ENCODE data around the gene SMCO1.

Gene SMCO1

GRCh38 chr3:196501316-196502044 lies 13.7 kb downstream of the SMCO1 start:
- Histone ChIP-seq H3K4me2 (ENCODE audit: low read length, poor library complexity, severe bottlenecking) (peak overlapping the region; percentile 83), H2AFZ (ENCODE audit: low read depth, low read length) (no peak overlapping the region), H3K79me1 (replicated peaks; ENCODE audit: low read length, poor library complexity, severe bottlenecking) (no peaks in the 10 kb centered on the region), H3K14ac (ENCODE audit: low read length in 2 of 2) (no peak overlapping the region), H3K4ac (ENCODE audit: low read depth in 1 of 2, low read length in 2 of 2) (no peak overlapping the region), H3K4me3 (ENCODE audit: insufficient read depth in 1 of 2, low read depth in 1 of 2, low read length in 2 of 2) (peak overlapping the region; percentile 54 to 89), H4K8ac (ENCODE audit: low read length) (no peak overlapping the region), H3K23ac (ENCODE audit: low read length in 2 of 2) (no peak overlapping the region), H3K18ac (ENCODE audit: low read depth in 1 of 2, low read length in 2 of 2) (peak overlapping the region in 1 of 2 experiments; percentile 50), H3K9me3 (ENCODE audit: control insufficient read depth, low read length) (no peaks in the 10 kb centered on the region), H2BK120ac (ENCODE audit: low read depth, low read length) (no peak overlapping the region), H4K91ac (ENCODE audit: low read length) (no peak overlapping the region), H3K27me3 (ENCODE audit: control insufficient read depth in 1 of 2, insufficient read depth in 1 of 2, low read length in 2 of 2) (no peaks in the 10 kb centered on the region), H3K27ac (ENCODE audit: low read length, poor library complexity, severe bottlenecking) (no peak overlapping the region), H2BK15ac (ENCODE audit: low read depth, poor library complexity, severe bottlenecking) (no peak overlapping the region), H3K4me1 (ENCODE audit: control insufficient read depth, insufficient read depth, low read depth, low read length) (peaks cover 2% of the 10 kb centered on the region), H3K9ac (ENCODE audit: low read length) (peak overlapping the region; percentile 95), H2AK5ac (ENCODE audit: low read length, severe bottlenecking) (no peak overlapping the region), H2BK12ac (ENCODE audit: low read length in 2 of 2) (no peak overlapping the region), H3K36me3 (ENCODE audit: control insufficient read depth in 1 of 2, insufficient read depth in 2 of 2, low read depth in 1 of 2, low read length in 2 of 2) (peaks cover 0 to 8% of the 10 kb centered on the region in 2 experiments), H2BK5ac (ENCODE audit: low read depth, low read length, poor library complexity, severe bottlenecking) (no peak overlapping the region)
- peak; percentile 71 for DNase-seq
- 4% methylated on average over 5 of the region's 14 CpGs for WGBS

GRCh38 chr3:196499807-196500524 lies 15.2 kb downstream of the SMCO1 start:
- Histone ChIP-seq H2BK5ac (ENCODE audit: low read depth, low read length, poor library complexity, severe bottlenecking) (no peak overlapping the region), H2BK12ac (ENCODE audit: low read length in 2 of 2) (peak overlapping the region in 1 of 2 experiments; percentile 42), H3K36me3 (ENCODE audit: control insufficient read depth in 1 of 2, insufficient read depth in 2 of 2, low read depth in 1 of 2, low read length in 2 of 2) (peaks cover 0 to 22% of the 10 kb centered on the region in 2 experiments), H2BK15ac (ENCODE audit: low read depth, poor library complexity, severe bottlenecking) (no peak overlapping the region), H2AK5ac (ENCODE audit: low read length, severe bottlenecking) (no peak overlapping the region), H3K14ac (ENCODE audit: low read length in 2 of 2) (peak overlapping the region in 1 of 2 experiments; percentile 65), H3K79me1 (replicated peaks; ENCODE audit: low read length, poor library complexity, severe bottlenecking) (no peaks in the 10 kb centered on the region), H3K27ac (ENCODE audit: low read length, poor library complexity, severe bottlenecking) (peak overlapping the region; percentile 76), H3K4ac (ENCODE audit: low read depth in 1 of 2, low read length in 2 of 2) (peak overlapping the region; percentile 16 to 82), H4K8ac (ENCODE audit: low read length) (peak overlapping the region; percentile 55), H3K18ac (ENCODE audit: low read depth in 1 of 2, low read length in 2 of 2) (peak overlapping the region; percentile 82 to 97), H2BK120ac (ENCODE audit: low read depth, low read length) (peak overlapping the region; percentile 38), H3K4me3 (ENCODE audit: insufficient read depth in 1 of 2, low read depth in 1 of 2, low read length in 2 of 2) (peak overlapping the region; percentile 41 to 74), H3K4me1 (ENCODE audit: control insufficient read depth, insufficient read depth, low read depth, low read length) (peaks cover 2% of the 10 kb centered on the region), H3K9ac (ENCODE audit: low read length) (peak overlapping the region; percentile 95), H2AFZ (ENCODE audit: low read depth, low read length) (peak overlapping the region; percentile 72), H3K27me3 (ENCODE audit: control insufficient read depth in 1 of 2, insufficient read depth in 1 of 2, low read length in 2 of 2) (no peaks in the 10 kb centered on the region), H3K23ac (ENCODE audit: low read length in 2 of 2) (no peak overlapping the region), H3K4me2 (ENCODE audit: low read length, poor library complexity, severe bottlenecking) (peak overlapping the region; percentile 61), H3K9me3 (ENCODE audit: control insufficient read depth, low read length) (no peaks in the 10 kb centered on the region), H4K91ac (ENCODE audit: low read length) (no peak overlapping the region)
- 67% methylated on average over 10 of the region's 11 CpGs for whole genome bisulfite sequencing
- DNase-seq = no peak

GRCh38 chr3:196499061-196499460 lies 16.1 kb downstream of the SMCO1 start:
- Histone ChIP-seq H3K27ac (ENCODE audit: low read length, poor library complexity, severe bottlenecking) (peak overlapping the region; percentile 4), H3K79me1 (replicated peaks; ENCODE audit: low read length, poor library complexity, severe bottlenecking) (no peaks in the 10 kb centered on the region), H3K18ac (ENCODE audit: low read depth in 1 of 2, low read length in 2 of 2) (no peak overlapping the region), H3K36me3 (ENCODE audit: control insufficient read depth in 1 of 2, insufficient read depth in 2 of 2, low read depth in 1 of 2, low read length in 2 of 2) (peaks cover 0 to 22% of the 10 kb centered on the region in 2 experiments), H2AFZ (ENCODE audit: low read depth, low read length) (no peak overlapping the region), H2BK12ac (ENCODE audit: low read length in 2 of 2) (no peak overlapping the region), H3K27me3 (ENCODE audit: control insufficient read depth in 1 of 2, insufficient read depth in 1 of 2, low read length in 2 of 2) (no peaks in the 10 kb centered on the region), H4K8ac (ENCODE audit: low read length) (no peak overlapping the region), H3K14ac (ENCODE audit: low read length in 2 of 2) (no peak overlapping the region), H3K9ac (ENCODE audit: low read length) (peak overlapping the region; percentile 95), H2AK5ac (ENCODE audit: low read length, severe bottlenecking) (no peak overlapping the region), H2BK120ac (ENCODE audit: low read depth, low read length) (no peak overlapping the region), H3K4ac (ENCODE audit: low read depth in 1 of 2, low read length in 2 of 2) (no peak overlapping the region), H4K91ac (ENCODE audit: low read length) (no peak overlapping the region), H3K23ac (ENCODE audit: low read length in 2 of 2) (no peak overlapping the region), H3K4me3 (ENCODE audit: insufficient read depth in 1 of 2, low read depth in 1 of 2, low read length in 2 of 2) (peak overlapping the region in 1 of 2 experiments; percentile 74), H3K4me1 (ENCODE audit: control insufficient read depth, insufficient read depth, low read depth, low read length) (peaks cover 2% of the 10 kb centered on the region), H2BK5ac (ENCODE audit: low read depth, low read length, poor library complexity, severe bottlenecking) (no peak overlapping the region), H3K4me2 (ENCODE audit: low read length, poor library complexity, severe bottlenecking) (no peak overlapping the region), H2BK15ac (ENCODE audit: low read depth, poor library complexity, severe bottlenecking) (no peak overlapping the region), H3K9me3 (ENCODE audit: control insufficient read depth, low read length) (no peaks in the 10 kb centered on the region)
- WGBS = 76% methylated on average over 3 of the region's 5 CpGs
- DNase-seq = peak; percentile 75

GRCh38 chr3:196498297-196498696 lies 16.8 kb downstream of the SMCO1 start:
- 97% methylated on average over 8 of the region's 8 CpGs for WGBS
- Histone ChIP-seq H3K23ac (ENCODE audit: low read length in 2 of 2) (no peak overlapping the region), H3K14ac (ENCODE audit: low read length in 2 of 2) (no peak overlapping the region), H3K4me3 (ENCODE audit: insufficient read depth in 1 of 2, low read depth in 1 of 2, low read length in 2 of 2) (no peak overlapping the region), H2BK12ac (ENCODE audit: low read length in 2 of 2) (no peak overlapping the region), H3K9ac (ENCODE audit: low read length) (no peak overlapping the region), H3K27ac (ENCODE audit: low read length, poor library complexity, severe bottlenecking) (no peak overlapping the region), H3K9me3 (ENCODE audit: control insufficient read depth, low read length) (no peaks in the 10 kb centered on the region), H3K36me3 (ENCODE audit: control insufficient read depth in 1 of 2, insufficient read depth in 2 of 2, low read depth in 1 of 2, low read length in 2 of 2) (peaks cover 0 to 22% of the 10 kb centered on the region in 2 experiments), H2AFZ (ENCODE audit: low read depth, low read length) (no peak overlapping the region), H2BK15ac (ENCODE audit: low read depth, poor library complexity, severe bottlenecking) (no peak overlapping the region), H3K27me3 (ENCODE audit: control insufficient read depth in 1 of 2, insufficient read depth in 1 of 2, low read length in 2 of 2) (no peaks in the 10 kb centered on the region), H3K4me2 (ENCODE audit: low read length, poor library complexity, severe bottlenecking) (no peak overlapping the region), H2AK5ac (ENCODE audit: low read length, severe bottlenecking) (peak overlapping the region; percentile 16), H4K8ac (ENCODE audit: low read length) (no peak overlapping the region), H3K4me1 (ENCODE audit: control insufficient read depth, insufficient read depth, low read depth, low read length) (peaks cover 2% of the 10 kb centered on the region), H3K4ac (ENCODE audit: low read depth in 1 of 2, low read length in 2 of 2) (no peak overlapping the region), H3K79me1 (replicated peaks; ENCODE audit: low read length, poor library complexity, severe bottlenecking) (no peaks in the 10 kb centered on the region), H4K91ac (ENCODE audit: low read length) (no peak overlapping the region), H2BK120ac (ENCODE audit: low read depth, low read length) (no peak overlapping the region), H3K18ac (ENCODE audit: low read depth in 1 of 2, low read length in 2 of 2) (no peak overlapping the region), H2BK5ac (ENCODE audit: low read depth, low read length, poor library complexity, severe bottlenecking) (no peak overlapping the region)
- DNase-seq = no peak
